Esophagus muscularis mucosa (tissue), 4 donors: ENCODE measurements around the gene ADGRA3. TPM values are rescaled to one million over a fixed set of nuclear protein-coding genes. Genes with fewer than 3 reads are reported as not detected.
"Not testable (repeated sequence)": the region's sequence is repeated elsewhere in the genome, so short reads cannot be mapped to it uniquely, and the experiment has no call there.

ENCODE experiments used
- DNase-seq: peaks from one replicate; pipeline ENCODE4 v3.0.0-alpha.2; 2017; ENCODE audit errors: extremely low spot score
- H3K27ac ChIP-seq, 4 donors: fragments of 200-600 bp; sonication (generic); replicated peaks in 1 of 4; 1 replicate in 3 of 4; 2 replicates in 1 of 4; pipeline ENCODE4 v1.5.1; 2016 to 2019; ENCODE audit warnings: mild to moderate bottlenecking in 1 of 4
- H3K27me3 ChIP-seq, 4 donors: fragments of 200-600 bp; sonication (generic); one replicate each; pipeline versions ENCODE4 v1.5.1 to v1.6.0; 2016 to 2019
- H3K36me3 ChIP-seq, 4 donors: fragments of 200-600 bp; sonication (generic); one replicate each; pipeline ENCODE4 v1.5.1; 2016 to 2019
- H3K4me1 ChIP-seq, 4 donors: fragments of 200-600 bp; sonication (generic); one replicate each; pipeline ENCODE4 v1.5.1; 2016 to 2019
- H3K4me3 ChIP-seq, 4 donors: fragments of 200-600 bp; sonication (generic); 1 replicate in 2 of 4; 2 replicates in 2 of 4; pipeline ENCODE4 v1.5.1; 2016 to 2019; ENCODE audit warnings: mild to moderate bottlenecking in 4 of 4, moderate library complexity in 1 of 4
- H3K9me3 ChIP-seq, 4 donors: fragments of 200-600 bp; sonication (generic); 1 replicate in 3 of 4; 2 replicates in 1 of 4; pipeline ENCODE4 v1.5.1; 2016 to 2019
- EP300 ChIP-seq: sonication (generic); formaldehyde crosslinking; IDR thresholded peaks from one replicate; pipeline ENCODE4 v1.6.1; 2017; ENCODE audit warnings: antibody characterized with exemption
- POLR2A ChIP-seq: fragments of 450-650 bp; IDR thresholded peaks from one replicate; pipeline ENCODE4 v1.6.1; 2017; ENCODE audit warnings: antibody characterized with exemption, moderate library complexity, mild to moderate bottlenecking, low read depth
- POLR2AphosphoS5 ChIP-seq, 2 donors: sonication (generic); formaldehyde crosslinking; IDR thresholded peaks; one replicate each; pipeline ENCODE4 v1.6.1; 2017; ENCODE audit warnings: antibody characterized with exemption in 2 of 2
- WGBS: methylation state at CpG from one replicate; pipeline ENCODE4 v1.1.5; 2018; 5-methylcytosine and 5-hydroxymethylcytosine counted together
- intact Hi-C: fragments of 100-400 bp; cut with DNase I; formaldehyde crosslinking; loops from one replicate; pipeline ENCODE4 v1.15.1; 2023
- total RNA-seq, 4 donors: library from RNA; depleted of rRNA; stranded (reverse); fragments of >200 nt; gene quantifications; one replicate each; pipeline versions ENCODE4 v1.1.0 to v1.2.1, GENCODE V29; 2016
- TF ChIP-seq, protein P1 (sequence below), 3 experiments: fragments of 200-600 bp in 2 of 3; fragments of 450-650 bp in 1 of 3; sonication (generic) in 2 of 3; IDR thresholded peaks; one replicate each; pipeline ENCODE4 v1.5.1; 2017 to 2019; ENCODE audit warnings: antibody characterized with exemption in 3 of 3, mild to moderate bottlenecking in 2 of 3, moderate library complexity in 1 of 3

The ADGRA3 gene
- total RNA-seq, 4 donors from 2014 or later: 24.9 to 41.0 (median 35.3) TPM

DNA sequence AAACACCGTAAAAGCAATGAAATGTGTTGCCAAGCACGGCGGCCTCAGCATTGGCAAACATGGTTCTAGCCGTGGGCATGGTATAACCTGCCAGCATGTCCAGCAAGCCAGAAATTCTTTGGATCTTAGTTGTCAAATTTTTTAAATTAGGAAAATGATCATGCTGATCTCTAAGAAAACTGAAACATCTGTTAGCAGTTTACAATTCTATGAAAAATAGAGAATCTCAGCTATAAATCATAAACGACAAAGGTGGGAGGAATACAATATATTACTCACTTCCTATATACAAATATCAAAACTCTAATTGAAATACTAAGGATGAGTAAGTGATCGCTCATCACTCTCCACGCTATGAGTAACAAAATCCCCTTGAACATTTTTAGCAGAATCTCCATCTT is 130.3 kb downstream of the ADGRA3 start:
- Histone ChIP-seq H3K4me3 (no peak overlapping the region), H3K36me3 (peaks cover 7 to 19% (median 10%) of the 10 kb centered on the region in 4 donors), H3K9me3 (no peaks in the 10 kb centered on the region), H3K4me1 (peaks cover 5 to 12% (median 11%) of the 10 kb centered on the region in 4 donors), H3K27ac (no peak overlapping the region), H3K27me3 (no peaks in the 10 kb centered on the region)
- no peak for DNase-seq
- no peak for TF ChIP-seq POLR2A
- TF ChIP-seq, protein P1, sequence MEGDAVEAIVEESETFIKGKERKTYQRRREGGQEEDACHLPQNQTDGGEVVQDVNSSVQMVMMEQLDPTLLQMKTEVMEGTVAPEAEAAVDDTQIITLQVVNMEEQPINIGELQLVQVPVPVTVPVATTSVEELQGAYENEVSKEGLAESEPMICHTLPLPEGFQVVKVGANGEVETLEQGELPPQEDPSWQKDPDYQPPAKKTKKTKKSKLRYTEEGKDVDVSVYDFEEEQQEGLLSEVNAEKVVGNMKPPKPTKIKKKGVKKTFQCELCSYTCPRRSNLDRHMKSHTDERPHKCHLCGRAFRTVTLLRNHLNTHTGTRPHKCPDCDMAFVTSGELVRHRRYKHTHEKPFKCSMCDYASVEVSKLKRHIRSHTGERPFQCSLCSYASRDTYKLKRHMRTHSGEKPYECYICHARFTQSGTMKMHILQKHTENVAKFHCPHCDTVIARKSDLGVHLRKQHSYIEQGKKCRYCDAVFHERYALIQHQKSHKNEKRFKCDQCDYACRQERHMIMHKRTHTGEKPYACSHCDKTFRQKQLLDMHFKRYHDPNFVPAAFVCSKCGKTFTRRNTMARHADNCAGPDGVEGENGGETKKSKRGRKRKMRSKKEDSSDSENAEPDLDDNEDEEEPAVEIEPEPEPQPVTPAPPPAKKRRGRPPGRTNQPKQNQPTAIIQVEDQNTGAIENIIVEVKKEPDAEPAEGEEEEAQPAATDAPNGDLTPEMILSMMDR (IDR thresholded peaks at IDR 0.05): no peak
- TF ChIP-seq EP300: no peak
- 71% methylated on average over 7 of the region's 7 CpGs for WGBS
- intact Hi-C loops: no loop called here

DNA sequence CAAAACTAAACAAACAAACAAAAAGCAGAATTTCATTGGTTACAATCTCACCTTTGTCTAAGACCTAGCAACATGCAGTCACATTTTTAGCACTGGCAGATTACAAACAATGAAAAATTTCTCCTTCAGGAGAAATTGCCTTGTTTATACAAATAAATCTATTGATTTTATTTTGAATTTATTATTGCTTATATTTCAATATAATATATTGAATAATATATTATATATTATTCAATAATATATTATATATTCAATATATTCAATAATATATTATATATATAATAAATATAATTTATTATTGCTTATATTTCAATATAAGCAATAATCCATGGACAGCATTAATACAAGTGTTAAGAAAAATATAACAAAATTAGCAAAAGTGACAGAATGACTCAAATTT is 131.7 kb downstream of the ADGRA3 start:
- DNase-seq: no peak
- Histone ChIP-seq H3K27me3 (no peaks in the 10 kb centered on the region), H3K4me1 (peaks cover 5 to 11% (median 10%) of the 10 kb centered on the region in 4 donors), H3K4me3 (no peak overlapping the region), H3K27ac (no peak overlapping the region), H3K36me3 (peaks cover 7 to 19% (median 10%) of the 10 kb centered on the region in 4 donors), H3K9me3 (no peaks in the 10 kb centered on the region)
- intact Hi-C loops: no loop called here
- TF ChIP-seq, protein P1 (IDR thresholded peaks at IDR 0.05): no peak
- no peak for TF ChIP-seq POLR2A
- TF ChIP-seq POLR2AphosphoS5 (IDR thresholded peaks at IDR 0.05): no peak
- TF ChIP-seq EP300: no peak

DNA sequence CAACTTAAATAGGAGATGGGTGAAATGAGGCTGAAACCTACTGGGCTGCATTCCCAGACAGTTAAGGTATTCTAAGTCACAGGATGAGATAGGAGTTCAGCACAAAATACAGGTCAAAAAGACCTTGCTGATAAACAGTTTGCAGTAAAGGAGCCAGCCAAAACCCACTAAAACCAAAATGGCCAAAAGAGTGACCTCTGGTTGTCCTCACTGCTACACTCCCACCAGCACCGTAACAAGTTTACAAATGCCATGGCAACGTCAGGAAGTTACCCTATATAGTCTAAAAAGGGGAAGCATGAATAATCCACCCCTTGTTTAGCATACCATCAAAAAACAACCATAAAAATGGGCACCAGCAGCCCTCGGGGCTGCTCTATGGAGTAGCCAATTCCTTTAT is 133.7 kb downstream of the ADGRA3 start:
- DNase-seq, H3K36me3 ChIP-seq, H3K9me3 ChIP-seq, H3K27ac ChIP-seq, intact Hi-C loops, H3K4me3 ChIP-seq, H3K27me3 ChIP-seq: not testable (repeated sequence)
- peaks cover 5 to 11% (median 10%) of the 10 kb centered on the region in 4 donors for H3K4me1 ChIP-seq
- 45% methylated on average over 3 of the region's 3 CpGs for WGBS

DNA sequence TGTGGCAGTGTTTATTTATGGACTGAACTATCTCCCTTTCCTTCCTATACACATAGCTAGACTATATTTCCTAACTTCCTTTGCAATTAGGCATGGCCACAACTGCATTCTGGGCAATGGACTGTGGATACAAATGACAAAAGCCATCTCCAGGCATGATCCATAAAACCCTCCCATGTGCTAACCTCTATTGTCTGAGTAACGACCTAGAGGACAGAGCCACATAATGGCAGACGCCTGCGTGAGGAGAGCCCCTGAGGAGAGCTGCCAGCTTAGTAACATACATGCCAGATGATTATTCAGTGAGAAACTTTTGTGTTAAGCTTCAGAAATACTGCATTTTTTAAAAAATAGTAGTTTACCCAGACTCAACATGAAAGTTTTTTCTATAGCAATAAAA is 142.9 kb downstream of the ADGRA3 start:
- Histone ChIP-seq H3K36me3 (no peaks in the 10 kb centered on the region), H3K4me1 (no peaks in the 10 kb centered on the region), H3K4me3 (no peak overlapping the region), H3K27me3 (no peaks in the 10 kb centered on the region), H3K27ac (no peak overlapping the region), H3K9me3 (no peaks in the 10 kb centered on the region)
- DNase-seq: no peak
- WGBS: 87% methylated on average over 3 of the region's 3 CpGs
- TF ChIP-seq EP300 (no peak), POLR2AphosphoS5 (IDR thresholded peaks at IDR 0.05) (no peak), POLR2A (no peak)
- TF ChIP-seq, protein P1 (IDR thresholded peaks at IDR 0.05): no peak
- intact Hi-C loops: no loop called here

DNA sequence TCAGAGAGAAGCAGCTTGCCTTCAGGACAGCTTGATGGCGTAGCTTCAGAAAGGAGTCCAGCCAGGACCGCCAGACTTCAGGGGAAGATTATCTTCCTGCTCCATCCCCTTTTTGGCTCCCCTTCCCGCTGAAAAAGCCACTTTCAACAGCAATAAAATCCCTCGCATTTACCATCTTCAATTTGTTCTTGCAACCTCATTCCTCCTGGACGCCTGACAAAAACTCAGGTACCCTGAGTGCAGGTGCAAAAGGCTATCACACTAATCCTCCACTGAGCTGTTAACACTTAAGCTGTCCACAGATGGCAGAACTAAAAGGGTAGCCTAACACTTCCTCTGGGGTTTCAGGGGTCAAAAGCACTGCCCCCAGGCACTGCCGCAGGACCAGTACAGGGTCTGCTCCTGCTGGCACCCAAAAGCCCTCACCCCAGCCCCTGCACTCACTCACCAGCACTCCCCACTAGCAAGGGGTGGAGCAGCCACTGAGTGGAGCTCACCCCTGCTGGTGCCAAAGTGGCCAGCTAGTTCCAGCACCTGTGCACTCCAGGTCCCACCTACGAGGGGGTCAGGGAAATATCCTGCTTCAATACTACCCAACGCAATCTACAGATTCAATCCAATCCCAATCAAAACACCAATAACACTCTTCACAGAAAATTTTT is 145.8 kb downstream of the ADGRA3 start:
- Histone ChIP-seq H3K36me3 (no peaks in the 10 kb centered on the region), H3K27ac (no peak overlapping the region)
- intact Hi-C loops: no loop called here

More for the DNA sequence above, 145.8 kb downstream of the ADGRA3 start:
- no peak for DNase-seq
- 86% methylated on average over 8 of the region's 8 CpGs for WGBS
- Histone ChIP-seq H3K4me3 (no peak overlapping the region), H3K27me3 (no peaks in the 10 kb centered on the region), H3K4me1 (no peaks in the 10 kb centered on the region), H3K9me3 (no peaks in the 10 kb centered on the region)
- no peak for TF ChIP-seq POLR2A
- TF ChIP-seq EP300: no peak
- TF ChIP-seq, protein P1 (IDR thresholded peaks at IDR 0.05): no peak
- TF ChIP-seq POLR2AphosphoS5 (IDR thresholded peaks at IDR 0.05): no peak
